Measurements from ENCODE around the gene RHOU.
"Not testable (repeated sequence)": the region's sequence is repeated elsewhere in the genome, so short reads cannot be mapped to it uniquely, and the experiment has no call there.

The RHOU gene

DNA sequence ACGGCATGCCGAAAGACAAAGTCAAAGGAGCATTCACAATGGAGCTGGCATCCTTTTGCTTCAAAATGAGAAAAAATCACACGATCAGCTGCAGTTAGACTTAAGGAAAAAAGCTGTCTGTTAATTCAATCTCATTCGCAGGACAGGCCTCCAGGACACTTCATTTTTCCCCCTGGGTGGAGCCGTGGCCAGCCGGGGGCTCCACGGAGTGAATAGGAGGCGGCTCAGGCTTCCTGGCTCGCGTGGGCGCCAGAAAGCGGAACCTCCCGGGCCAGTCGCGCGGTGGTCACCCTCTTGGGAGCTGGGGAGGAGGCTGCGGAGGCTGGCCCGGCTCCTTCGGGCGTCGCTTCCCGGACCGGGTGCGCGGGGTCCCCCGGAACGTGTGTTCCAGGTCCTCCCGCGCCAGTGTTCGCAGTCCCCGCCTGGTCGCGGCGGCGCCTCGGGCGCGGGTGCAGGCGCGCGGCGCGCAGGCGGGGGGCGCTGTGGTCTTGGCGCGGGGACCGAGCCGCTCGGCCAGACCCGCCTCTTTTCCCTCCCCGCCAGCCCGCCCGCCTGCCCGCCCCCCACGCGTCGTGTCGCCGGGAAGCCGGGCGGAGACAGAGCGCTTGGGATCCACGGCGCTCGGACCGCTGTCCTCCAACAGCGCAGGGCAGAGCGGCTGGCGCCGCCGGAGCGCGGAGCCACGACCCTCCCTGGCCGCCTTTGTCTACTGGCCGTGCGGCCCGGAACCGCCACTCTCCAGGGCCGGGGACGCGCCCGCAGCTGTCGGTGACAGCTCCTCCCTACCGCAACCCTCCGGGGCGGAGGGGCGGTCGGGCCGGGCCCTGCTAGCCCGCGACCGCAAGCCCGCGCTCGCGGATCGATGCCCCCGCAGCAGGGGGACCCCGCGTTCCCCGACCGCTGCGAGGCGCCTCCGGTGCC, at the start of gene RHOU:
TSS of gene RHOU (plus strand) at position 599 of the 921 bp plus-strand sequence. CDS start at position 863, 264 bp downstream.
- DNase-seq (ENCODE audit: low read depth), result no peak

DNA sequence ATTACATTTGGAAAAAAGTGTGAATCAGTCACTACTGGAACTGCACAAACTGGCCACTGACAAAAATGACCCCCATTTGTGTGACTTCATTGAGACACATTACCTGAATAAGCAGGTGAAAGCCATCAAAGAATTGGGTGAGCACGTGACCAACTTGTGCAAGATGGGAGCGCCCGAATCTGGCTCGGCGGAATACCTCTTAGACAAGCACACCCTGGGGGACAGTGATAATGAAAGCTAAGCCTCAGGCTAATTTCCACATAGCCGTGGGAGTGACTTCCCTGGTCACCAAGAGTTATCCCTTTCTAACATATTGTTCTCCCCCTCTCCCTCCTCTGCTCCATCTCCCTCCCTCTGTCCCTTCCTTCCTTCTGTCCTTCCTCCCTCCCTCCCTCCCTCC, 47.7 kb upstream of the RHOU start:
- DNase-seq (ENCODE audit: low read depth), result no peak

DNA sequence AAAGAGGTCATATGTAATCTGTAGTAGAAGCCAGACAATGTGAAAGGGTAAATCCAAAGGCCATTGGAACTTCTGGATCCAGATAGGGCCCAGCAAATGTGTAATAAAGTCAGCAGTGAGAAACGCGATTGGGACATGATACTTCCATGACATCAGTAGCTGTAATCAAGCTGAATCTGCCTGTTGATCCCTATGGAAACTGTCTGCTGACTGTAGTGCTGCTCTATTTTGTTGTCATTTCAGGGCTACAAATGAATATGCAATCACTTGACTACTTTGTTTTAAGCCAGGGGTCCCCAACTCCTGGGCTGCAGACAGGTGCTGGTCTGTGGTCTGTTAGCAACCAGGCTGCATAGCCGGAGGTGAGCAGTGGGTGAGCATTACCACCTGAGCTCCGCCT, 46.0 kb upstream of the RHOU start:
- no peak for DNase-seq (ENCODE audit: low read depth)

DNA sequence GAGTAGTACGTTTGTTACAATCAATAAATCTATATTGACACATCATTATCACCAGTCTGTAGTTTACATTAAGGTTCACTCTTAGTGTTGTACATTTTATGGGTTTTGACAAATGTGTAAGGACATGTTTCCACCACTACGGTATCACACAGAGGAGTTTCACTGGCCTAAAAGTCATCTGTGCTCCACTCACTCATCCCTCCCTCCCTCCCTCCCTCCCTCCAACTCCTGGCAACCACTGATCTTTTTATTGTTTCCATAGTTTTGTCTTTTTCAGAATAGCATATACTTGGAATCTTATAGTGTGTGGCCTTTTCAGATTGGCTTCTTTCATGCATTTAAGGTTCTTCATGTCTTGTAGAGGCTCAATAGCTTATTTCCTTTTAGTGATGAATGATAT, 44.1 kb upstream of the RHOU start:
- DNase-seq (ENCODE audit: low read depth), result no peak

DNA sequence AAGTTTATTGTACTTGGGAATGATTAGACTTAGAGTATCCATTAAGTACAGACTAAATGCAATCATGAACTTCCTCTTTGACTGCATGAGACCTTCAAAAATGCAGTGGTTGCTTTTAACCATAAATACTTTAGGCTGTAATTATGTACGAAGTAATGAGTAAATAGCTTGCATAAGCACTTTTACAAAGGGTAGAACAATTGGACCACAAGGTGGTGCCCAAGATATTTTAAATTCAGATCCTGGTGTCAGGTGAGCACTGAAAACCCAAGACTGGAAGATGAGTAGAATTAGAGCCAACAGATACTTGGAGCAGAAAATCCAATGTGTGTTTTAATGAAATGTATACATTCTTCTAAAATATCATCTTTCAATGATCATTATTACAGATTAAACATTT, 43.4 kb upstream of the RHOU start:
- no peak for DNase-seq (ENCODE audit: low read depth)

DNA sequence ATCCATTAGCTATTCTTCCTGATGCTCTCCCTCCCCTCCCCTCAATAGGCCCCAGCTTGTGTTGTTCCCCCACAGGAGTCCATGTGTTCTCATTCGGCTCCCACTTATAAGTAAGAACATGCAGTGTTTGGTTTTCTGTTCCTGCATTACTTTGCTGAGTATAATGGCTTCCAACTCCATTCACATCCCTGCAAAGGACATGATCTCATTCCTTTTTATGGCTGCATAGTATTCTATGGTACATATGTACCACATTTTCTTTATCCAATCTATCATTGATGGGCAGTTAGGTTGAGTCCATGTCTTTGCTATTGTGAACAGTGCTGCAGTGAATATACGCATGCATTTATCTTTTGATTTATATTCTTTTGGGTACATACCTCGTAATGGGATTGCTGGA, 40.8 kb upstream of the RHOU start:
- DNase-seq (ENCODE audit: low read depth), result not testable (repeated sequence)

DNA sequence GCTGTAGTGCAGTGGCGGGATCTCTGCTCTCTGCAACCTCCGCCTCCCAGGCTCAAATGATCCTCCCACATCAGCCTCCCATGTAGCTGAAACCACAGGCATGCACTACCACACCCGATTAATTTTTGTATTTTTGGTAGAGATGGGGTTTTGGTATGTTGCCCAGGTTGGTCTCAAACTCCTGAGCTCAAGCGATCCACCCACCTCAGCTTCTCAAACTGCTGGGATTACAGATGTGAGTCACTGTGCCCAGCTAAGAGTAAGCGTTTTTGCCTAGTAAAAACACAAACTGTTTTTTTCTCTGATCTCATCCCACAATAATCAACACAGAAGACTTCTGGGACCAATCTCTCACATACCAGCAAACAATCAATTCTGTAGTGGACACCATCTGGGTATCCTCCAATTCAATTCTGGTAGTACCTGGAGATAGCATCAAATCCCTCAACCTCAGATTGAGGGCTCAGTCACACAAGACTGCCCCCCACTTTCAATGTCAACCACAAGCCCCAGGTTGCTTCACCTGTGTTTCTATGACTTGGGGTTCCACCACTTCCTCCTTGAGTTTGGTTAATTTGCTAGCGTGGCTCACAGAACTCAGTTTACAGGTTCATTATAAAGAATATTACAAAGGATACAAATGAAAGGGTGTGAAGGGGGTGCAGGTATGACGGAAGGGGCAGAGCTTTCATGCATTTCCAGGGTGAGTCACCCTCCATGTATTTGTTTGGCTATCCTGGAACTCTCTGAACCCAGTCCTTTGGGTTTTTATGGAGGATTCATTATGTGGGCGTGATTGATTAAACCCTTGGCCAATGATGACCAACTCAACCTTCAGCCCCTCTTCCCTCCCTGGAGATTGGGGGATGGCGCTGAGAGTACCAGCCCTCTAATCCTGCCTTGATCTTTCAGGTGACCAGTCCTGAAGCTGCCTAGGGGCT, 40.0 kb upstream of the RHOU start:
- DNase-seq (ENCODE audit: low read depth), result no peak

DNA sequence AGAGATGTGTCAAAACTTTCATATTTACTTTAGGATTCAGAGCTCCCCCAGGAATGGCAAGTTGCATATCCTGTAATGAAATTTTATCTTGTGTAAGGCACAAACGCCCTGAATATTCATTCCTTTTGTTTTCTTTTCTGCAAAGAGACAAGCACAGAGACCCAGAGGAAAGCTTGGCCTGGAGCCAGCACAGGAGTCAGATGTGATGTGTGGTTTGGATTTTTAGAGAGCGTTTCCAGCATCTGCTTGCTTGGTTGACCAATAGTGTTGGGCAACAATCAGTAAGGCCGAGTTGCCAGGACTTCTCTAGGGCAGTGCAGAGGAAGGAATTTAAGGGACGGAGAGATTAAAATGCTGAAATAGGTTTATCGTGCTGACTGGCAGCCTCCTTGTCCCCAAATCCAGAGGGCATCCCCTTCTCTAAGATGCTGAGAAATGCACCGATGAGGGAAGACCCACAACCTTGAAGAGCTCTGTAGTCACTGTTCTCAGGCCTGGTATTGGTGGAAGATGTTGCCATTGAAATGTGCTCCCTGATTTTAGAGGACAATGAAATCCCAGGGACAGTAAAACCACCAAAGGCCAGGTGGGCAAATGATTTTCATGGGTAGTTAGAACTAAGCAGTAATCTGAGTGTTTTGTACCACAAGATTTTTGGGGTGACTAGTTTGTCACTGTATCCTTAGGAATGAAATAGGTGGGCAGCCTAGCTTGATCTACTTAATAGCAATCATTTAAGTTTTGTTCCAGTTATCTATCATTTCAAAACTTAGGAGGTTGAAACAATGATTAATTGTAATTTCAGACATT, 37.9 kb upstream of the RHOU start:
- peak; percentile 17 for DNase-seq (ENCODE audit: low read depth)

DNA sequence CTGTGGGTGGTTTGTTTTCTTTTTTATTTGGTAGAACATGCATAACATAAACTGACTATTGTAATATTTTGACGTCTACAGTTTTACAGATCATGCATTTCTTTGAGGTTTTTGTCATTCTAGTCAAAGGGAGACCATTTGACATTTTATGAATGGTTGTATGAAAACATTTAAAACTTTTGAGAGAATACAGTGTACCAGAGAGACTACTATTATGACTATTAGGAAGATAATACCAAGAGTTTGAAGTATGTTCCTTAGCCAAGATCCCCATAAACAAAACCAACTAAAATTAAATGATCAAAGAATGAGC, 37.3 kb upstream of the RHOU start:
- DNase-seq (ENCODE audit: low read depth), result no peak

DNA sequence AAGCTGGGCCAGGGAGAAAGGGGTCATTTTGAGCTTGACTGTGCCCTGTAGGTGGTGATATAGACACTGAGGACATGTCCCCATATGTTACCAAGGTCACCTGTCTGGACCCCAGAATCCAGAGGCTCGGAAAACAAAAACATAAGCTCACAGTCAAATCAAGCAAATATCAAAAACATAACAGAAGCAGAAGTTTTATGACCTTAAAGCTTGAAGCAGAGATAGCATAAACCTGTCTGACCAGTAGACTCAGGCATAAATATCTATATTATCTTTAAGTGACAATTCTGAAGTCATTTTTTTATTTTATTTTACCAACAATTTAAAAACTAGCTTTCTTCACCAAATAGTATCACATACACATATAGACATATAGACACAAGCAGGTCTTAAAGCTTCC, 32.8 kb upstream of the RHOU start:
- no peak for DNase-seq (ENCODE audit: low read depth)

DNA sequence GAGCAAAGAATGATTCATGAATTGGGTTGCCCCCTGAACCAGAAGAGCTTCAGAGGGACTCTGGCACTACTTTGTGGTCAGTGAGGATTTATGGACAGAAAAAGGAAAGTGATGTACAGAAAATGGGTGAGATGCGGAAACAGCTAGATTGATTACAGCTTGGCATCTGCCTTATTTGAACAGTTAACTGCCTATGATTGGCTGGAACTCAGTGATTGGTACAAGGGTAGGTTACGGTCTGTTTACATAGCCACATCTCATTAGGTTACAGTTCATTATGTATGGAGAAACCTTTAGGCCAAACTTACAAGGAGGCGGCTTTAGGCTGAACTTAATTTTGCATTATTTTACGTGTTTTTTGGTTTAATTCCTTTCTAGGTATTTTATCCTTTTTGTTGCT, 29.0 kb upstream of the RHOU start:
- DNase-seq (ENCODE audit: low read depth), result no peak

DNA sequence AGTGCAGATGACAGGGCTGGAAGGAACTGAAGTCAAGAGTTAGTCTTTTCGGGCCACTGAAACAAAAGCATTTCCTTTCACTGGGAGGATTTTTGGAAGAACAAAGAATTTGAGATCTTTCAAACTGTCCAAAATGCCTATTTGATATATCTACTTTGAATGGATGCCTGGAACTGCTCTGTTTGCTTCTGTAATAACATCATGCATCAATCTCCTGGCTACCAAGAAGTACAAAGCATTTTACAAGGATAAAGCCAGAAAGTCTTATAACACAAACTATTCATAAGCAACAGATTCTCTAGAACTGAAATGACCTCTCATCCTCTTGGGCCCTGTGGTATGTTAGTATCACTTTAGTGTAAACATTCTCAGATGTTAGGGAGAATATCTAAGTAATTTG, 18.2 kb upstream of the RHOU start:
- DNase-seq (ENCODE audit: low read depth), result no peak

DNA sequence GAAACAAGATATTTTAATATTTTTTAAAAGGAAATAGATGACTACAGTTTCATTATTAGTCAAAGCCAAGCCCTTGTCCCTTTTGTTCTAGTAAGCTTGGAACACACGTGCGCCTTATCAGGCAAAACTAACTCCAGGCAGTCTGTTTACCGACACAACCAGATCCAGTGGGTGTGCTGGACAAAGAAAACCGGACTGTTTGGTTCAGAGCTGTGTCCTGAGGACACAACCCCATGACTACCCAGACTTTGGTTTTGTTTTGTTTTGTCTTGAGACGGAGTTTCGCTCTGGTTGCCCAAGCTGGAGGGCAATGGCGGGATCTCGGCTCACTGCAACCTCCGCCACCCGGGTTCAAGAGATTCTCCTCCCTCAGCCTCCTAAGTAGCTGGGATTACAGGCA, 13.9 kb upstream of the RHOU start:
- DNase-seq (ENCODE audit: low read depth), result no peak

DNA sequence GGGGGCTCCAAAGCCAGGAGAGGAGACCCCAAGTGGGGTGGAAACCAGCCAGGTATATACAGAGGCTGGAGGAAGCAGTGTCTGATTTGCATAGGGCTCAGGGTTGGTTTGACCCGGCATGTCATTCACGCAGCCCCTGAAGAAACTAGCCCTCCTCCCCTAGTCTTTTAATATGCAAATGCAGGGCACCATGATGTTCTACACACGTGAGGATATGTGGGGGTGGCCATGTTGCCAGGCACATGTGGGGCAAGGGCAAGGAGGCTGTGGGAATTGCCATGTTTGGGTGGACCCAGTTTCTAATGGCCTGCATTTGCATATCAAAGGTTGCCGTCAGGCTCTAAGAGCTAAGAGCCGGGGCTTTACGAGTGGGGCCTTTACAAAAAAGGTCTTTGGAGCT, 12.0 kb upstream of the RHOU start:
- no peak for DNase-seq (ENCODE audit: low read depth)

DNA sequence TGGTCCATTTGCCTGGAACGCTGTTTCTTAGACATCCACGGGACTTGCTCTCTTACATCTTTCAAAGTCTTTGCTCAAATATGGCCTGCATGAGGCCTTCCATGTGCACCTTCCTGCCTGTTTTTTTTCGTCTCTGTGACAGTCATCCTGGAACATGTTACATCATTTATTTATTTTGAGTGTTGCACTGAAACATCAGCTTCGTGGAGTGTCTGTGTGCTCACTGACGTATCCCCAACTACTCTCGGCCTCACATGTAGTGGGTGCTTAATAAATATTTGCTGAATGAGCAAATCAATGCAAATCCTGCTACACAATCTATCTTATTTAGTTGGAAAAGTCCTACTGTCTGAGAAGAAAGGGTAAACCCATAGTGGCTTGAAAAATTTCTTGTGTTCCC, 11.4 kb upstream of the RHOU start:
- no peak for DNase-seq (ENCODE audit: low read depth)

DNA sequence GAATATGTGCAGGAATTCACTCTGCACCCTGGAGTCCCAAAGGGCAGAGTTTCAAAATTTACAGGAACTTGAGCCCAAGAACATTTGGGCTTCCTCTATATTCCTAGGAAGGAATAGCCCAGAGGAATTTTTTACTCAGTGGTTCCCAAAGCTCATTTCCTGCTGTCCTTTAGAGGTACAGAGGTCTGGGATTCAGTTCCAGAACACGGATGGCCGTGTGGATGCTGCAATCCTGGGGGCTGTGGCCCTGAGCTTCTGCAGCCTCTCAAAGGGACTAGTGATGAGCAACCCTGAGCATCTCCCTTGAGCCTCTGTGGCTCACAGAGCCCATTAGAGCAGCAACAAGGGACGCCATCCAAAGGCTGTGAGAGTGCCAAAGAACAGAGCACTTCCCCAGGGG, 10.1 kb upstream of the RHOU start:
- no peak for DNase-seq (ENCODE audit: low read depth)

DNA sequence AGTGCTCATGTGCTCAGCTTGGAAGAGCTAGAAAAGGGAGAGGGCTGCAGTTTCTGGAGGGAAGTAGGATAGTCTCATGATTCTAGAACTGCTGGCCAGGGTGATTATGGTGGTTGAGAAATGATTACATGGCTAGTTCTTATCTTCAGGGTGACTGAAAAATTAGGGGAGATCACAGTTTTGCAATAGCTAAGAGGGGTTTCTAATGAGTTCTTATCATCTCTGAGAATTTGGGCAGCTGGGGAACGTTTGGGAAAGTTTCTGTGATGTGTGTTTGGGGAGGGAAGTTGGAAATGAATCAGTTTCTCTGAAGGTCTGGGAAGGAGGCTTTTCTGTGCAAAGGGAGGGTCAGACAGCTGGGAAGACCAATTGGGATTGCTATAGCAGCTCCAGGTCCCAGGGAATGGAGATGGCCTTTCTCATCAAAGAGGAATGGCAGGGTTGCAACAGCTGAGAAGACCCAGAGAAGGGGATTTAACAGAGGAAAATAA, 7.6 kb upstream of the RHOU start:
- no peak for DNase-seq (ENCODE audit: low read depth)

DNA sequence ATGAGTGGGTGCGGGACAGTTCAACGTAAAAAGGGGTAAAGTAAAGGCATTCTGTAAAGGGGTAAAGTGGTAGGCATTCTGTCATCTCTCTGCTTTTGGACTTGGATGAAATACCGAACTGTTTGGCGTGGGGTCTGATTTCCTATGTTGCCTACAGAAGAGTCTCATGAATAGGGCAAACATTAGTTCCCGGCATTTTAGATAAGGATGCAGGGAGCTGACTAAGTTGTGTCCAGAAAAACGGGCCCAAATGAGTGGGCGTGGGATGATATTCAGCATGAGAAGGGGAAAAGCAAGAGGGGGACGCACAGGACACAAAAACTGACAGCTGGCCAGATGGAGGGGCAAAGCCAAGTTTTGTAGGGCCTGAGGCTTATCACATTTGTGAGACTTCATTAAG, 2.9 kb upstream of the RHOU start:
- DNase-seq (ENCODE audit: low read depth), result no peak

DNA sequence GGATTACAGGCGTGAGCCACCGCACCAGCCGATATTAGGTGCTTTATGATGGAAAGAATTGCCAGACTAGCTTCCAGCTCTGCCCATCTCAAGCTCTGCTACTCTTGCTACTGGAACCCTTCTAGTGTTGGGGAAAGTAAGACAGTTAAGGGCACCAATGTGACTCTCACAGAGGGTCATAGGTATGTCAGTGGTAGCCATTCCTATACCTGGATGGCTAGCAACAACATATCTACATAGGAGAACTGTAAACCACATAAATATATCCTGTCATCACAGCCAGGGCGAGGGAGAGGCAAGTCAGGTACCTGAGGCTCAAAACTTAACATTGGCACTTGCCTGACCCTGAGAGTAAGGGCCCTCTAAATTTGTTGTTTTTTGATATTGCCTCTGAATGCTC, 1.7 kb upstream of the RHOU start:
- no peak for DNase-seq (ENCODE audit: low read depth)

DNA sequence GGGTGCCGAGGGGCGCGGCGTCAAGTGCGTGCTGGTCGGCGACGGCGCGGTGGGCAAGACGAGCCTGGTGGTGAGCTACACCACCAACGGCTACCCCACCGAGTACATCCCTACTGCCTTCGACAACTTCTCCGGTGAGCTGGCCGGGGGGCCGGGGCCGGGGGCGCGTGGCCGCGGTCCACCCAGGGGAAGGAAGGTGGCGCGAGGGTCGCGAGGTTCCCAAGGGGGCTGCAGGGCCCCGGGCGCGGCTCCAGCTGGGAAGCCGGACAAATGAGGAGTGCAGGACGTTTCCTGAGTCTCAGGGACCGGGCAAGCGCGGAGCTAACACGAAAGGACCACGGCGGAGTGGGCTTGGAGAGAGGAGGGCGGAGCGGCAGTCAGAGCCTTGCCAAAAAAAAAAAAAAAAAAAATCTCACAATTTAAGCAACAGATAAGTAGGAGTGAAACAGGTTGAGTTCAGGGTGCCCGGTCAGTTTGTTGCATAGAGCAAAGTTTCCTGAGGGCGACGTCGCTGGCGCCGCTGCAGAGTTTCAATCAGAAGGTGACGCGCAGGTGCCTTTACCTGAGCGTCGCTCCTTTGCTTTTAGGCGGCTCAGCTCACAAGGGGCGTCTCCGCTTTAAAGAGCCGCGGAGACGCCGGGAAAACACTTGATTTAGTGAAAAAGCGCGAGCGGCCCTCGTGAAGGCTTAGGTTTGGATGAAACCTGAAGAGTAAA, 750 bp downstream of the RHOU start:
- no peak for DNase-seq (ENCODE audit: low read depth)

DNA sequence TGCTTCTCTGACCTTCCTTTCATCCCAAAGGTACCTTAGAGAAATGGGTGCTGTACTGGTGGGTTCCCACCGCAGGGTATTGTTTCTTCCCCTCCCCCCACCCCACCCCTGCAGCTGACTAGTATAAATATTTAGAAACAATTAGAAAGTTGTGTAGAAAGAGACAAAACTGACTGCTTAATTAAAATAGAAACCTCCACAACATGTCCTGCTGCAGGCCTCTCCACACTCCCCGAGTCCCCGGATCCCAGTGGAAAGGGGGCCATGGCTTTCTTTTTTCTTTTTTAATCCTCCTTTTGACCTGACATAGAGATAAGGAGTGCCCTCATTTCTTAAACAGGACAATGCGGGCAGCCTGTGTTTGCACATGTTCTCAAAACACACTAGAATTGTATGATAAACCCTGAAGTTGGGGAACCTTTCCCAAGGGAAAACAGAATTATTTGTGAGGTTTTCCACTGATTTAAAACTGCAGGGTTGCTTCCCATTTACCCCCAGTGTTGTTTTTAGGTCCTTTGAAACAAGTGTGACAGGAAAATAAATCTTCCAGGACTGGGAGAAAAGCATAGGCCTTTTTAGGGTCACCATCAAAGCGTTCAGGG, 1.7 kb downstream of the RHOU start:
- no peak for DNase-seq (ENCODE audit: low read depth)

Measured in non-pigmented ciliary epithelial cell (primary cell).